SU-DHL-6 (cell line): ENCODE results near the gene FHOD3.

ENCODE experiments used
- CTCF ChIP-seq: fragments of 200-600 bp; sonication (generic); IDR thresholded peaks from one replicate; pipeline ENCODE4 v1.5.1; 2017; ENCODE audit warnings: antibody characterized with exemption, mild to moderate bottlenecking, low read length, moderate library complexity; ENCODE audit not compliant: insufficient read depth, poor library complexity, severe bottlenecking
- EZH2phosphoT487 ChIP-seq: fragments of 200-600 bp; sonication (generic), shearing (Covaris generic); conservative IDR thresholded peaks from 2 replicates; pipeline ENCODE4 v1.6.1; 2018; ENCODE audit warnings: mild to moderate bottlenecking, antibody characterized with exemption, low read length, moderate library complexity, mixed read lengths

DNA sequence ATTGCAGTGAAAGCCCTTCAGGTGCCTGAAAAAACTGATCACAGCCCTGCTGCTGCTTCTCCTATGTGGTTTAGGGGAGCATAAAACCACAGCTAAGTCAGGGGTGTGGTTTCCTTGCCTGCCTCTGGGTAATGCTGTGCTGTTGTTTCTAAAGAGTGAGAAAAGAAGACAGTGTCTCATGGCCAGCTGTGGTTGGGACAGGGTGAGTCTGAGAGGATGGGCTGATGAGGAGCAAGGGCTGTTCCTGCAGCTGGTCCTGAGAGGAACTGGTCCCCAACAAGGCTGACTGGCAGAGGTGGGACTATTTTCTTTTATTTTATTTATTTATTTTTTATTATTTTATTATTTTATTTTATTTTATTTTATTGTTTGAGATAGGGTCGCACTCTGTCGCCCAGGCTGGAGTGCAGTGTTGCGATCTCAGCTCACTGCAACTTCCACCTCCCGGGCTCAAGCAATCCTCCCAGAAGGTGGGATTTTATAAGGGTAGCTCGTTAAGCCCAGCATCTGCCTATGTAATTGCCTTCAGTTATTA is 236.7 kb downstream of the FHOD3 start:
- TF ChIP-seq CTCF (no peak), EZH2phosphoT487 (no peak)
